ENCODE measurements around the gene PIK3R3.
A peak's percentile ranks its signal among the peaks of the same experiment; 100 is the strongest.

Gene PIK3R3

GRCh38 chr1:46153732-46154131 is 21.3 kb upstream of the PIK3R3 start:
- no peak for DNase-seq

- DNase-seq = no peak
These were observed 20.8 kb upstream of the PIK3R3 start for GRCh38 chr1:46153228-46153627.

DNA sequence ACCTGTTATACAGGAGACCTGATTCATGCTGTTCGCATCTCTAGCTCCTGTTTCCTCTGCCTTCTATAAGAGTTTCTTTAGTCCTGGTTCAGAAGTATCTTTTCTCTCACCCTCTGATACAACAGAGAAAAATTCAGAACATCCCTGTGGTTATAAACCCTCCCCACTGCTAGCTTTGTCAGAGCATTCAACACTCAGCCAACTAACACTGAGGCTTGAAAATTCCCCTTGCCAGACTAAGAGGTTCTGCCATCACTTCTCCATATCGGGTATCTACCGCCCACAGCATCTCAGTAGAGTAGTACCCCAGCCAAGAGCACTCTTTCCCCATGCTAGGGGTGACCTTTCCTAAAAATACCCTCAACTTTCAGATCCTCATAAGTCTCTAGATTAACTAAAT is 19.6 kb upstream of the PIK3R3 start:
- no peak for DNase-seq

DNA sequence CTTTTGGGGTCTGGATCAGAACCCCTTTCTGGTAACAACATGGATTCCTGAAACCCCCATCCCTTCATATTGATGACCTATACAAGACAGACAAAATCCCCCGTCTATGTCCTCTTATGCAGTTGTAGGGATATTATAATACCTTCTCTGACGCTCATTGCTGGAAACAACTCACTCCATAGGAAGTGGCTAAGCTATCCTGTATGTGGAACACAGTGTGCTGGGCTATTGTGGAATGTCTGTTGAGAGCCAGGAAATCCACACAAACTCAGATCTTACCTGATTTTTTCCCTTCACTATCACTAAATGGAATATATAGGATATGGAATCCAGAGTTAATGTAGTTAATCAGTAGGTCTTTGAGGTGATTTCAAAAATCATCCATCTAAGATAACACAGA is 17.7 kb upstream of the PIK3R3 start:
- no peak for DNase-seq

DNA sequence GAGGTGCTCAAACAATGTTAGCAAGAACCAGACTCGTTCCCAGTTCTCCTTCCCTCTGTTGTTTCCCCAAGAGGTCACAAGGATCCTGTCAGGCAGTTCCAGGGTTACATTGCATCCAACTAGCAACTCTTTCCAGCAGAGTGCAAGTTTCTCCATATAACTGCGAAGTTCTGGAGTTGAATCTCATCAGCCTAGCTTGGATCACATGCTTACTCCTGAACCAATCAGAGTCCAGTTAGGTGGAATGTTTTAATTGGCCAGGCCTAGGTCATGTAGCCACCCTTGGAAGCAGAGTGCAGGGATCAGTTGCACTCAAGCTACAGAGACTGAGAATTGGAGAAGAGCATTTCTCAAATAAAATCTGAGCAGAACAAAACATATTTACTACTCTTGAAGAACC is 15.9 kb upstream of the PIK3R3 start:
- no peak for DNase-seq

DNA sequence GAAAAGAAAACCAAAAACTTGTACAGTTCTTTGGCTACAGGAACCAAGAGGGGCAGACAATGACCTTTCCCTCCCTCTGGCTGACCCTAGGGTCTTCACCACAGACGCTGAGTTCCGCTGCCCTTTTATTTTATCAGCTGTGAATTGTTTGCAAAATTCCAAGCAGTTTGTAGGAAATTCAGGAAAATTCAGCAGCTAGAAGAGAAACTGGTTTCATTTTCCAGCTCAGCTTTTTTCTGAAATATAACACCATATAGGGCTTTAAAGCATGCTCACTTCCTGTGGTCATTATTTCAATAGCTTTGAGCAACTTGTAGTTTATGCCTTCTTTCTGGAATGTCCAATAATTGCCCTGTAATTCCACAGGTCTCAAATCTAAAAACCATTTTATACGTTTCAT is 5.5 kb upstream of the PIK3R3 start:
- no peak for DNase-seq

- DNase-seq = no peak
These were observed 4.3 kb upstream of the PIK3R3 start for GRCh38 chr1:46136711-46137110.

DNA sequence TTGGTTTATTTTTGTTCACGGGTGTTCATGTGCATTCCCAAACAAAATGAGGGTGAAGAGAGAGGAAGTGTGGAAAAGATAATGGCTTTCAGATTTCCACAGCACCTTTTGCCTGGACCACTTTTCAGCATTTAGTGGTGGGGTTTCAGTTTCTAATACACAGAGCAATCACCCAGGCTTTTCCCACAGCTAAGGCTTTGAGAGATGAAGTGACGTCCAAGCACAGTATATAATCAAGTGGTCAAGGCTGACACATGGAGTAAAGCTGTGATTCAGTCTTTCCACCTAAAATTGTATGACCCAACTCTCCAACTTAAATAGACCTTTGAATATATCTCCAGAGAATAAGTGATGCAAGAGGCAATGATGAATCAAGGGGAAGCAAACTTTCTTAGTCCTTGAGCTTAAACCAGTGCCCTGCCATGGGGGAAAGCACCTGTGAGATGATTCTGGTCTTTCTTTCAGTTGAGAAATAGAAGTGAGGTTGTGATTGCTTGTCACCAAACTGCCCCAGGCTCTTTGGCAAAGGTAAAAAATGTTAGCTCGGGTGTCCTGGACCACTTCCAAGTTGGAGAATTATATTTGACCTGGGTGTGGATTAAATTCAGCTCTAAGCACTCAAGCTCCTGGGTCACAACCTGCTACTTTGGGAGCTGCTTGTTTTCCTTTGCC is 2.4 kb upstream of the PIK3R3 start:
- DNase-seq = peak; percentile 37

DNA sequence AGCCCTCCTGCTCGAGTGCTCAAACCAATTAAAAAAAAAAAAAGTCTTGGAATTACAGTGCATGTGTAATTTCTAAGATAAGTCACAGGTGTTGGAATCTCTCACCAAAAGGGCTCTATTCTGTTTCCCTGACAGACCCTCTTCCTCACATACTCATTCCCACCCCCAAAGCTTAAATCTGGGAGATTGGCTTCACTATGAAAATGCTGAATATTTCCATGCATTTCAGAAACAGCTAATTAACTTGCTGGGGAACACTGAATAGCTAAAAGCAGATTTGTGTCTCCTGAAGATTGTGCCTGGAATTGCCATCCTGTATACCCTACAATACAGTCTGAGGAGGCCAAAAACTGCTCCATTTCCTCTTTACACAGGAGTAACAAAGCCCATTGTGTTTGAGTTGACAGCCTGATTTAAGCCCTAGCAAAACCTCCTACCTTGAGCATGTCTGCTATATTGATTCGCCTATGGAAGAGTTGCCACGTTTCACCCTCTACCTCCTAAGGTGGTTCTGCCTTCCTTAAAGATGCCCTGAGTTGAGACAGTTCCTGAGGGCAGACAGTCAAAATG is 1.4 kb upstream of the PIK3R3 start:
- DNase-seq = no peak

GRCh38 chr1:46133181-46133658 is 791 bp upstream of the PIK3R3 start:
- DNase-seq = no peak

DNA sequence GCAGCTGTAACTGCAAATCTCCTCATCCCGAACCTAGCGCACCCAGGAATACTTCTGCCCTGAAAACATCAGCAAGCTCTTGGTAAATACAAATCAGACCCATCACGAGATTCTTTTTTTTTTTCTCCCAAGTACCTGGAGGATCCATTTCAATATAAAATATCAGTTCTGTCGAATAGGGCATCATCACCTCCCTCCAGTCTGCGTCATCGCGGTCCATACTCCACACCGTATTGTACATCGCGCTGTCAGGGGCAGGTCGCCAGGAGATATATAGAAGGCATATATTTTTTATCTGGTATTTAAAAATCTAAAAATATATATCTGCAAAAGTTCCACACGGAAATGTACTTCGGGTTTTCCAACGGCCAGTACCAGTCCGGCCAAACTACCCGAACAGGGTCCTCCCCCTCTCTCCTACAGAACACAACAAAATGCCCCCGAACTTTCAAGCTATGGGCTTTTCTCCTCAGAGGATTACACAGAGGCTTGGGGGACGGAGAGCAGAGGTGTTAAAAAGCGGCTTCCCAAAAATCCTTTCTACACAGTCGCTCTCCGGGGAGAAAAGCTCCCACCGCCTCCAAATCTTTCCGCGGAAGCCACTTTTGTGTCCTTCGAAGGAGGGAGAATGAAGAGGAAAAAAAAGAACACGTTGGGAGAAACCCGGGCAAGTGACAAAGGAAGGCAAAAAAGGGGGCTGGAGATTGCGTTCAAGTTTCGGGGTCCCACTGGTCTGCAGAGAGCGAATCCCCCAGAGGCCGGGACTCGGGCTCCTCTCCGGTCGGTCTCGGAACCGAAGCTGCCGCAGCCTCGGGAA is 509 bp downstream of the PIK3R3 start:
- peak; percentile 78 for DNase-seq

- DNase-seq = no peak
These were observed 1.3 kb downstream of the PIK3R3 start for GRCh38 chr1:46131093-46131492.

DNA sequence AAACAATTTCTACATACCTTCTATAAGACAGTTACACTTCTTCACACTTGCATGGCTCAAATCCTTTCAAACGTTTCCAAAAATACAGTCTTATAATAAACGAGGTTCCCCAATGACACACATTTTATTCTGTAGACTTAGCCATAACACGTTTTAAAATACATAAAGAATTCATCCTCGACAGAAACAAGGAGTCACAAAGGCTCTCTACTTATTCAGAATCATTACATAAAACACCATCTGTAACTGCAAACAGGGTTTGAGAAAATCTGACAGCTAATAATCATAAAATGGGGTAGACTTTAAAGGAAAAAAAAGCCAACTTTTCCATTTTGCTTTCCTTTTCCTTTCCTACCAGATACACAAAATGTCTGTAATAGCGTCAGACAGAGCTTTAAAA is 1.8 kb downstream of the PIK3R3 start:
- no peak for DNase-seq

- DNase-seq = no peak
These were observed 2.3 kb downstream of the PIK3R3 start for GRCh38 chr1:46130121-46130520.

DNA sequence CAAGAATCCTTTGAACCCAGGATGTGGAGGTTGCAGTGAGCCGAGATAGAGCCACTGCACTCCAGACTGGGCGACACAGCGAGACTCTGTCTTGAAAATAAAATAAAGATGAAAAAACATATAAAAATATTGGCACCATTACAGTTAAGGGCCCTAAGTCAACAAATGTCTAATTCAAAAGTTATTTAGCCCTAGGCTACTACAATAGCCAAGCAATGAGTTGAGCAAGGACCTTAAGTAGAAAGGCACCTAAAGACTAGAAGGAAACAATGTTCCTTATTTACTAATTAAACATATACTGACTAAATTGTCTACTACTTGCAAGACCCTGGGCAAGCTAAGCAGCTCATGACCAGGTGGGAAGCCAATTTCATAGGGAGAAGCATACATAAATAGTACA is 4.1 kb downstream of the PIK3R3 start:
- DNase-seq = no peak

GRCh38 chr1:46118856-46119255 is 13.6 kb downstream of the PIK3R3 start:
- DNase-seq = no peak

- DNase-seq = no peak
These were observed 14.5 kb downstream of the PIK3R3 start for GRCh38 chr1:46117810-46118494.

DNA sequence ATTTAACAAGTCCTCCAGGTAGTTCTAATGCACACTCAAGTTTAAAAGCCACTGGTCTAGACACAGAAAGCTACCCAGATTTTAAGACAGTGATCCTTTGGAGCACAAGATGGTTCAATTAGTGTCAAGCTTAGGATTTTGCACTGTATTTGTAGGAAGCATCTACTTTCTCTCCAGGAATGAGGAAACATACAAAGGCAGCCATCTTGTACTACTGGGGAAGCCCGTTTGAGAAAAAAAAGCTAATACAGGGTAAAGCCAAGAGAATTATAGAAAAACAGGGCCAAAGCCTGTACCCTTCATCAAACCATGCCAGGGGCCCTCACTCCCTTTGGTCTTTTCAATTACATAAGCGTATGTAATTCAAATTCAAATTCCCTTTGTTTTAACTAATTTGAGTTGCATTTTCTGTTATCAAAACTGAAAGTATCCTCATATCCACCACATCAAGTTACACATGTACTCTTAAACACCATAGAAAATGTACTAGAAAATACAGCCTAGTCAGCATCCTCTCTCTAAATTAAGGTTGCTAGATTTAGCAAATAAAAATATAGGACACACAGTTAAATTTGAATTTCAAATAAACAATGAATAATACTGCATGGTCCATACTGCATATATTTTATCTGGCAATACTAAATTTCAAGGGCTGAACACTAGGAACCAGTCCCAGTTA is 17.4 kb downstream of the PIK3R3 start:
- DNase-seq = no peak

DNA sequence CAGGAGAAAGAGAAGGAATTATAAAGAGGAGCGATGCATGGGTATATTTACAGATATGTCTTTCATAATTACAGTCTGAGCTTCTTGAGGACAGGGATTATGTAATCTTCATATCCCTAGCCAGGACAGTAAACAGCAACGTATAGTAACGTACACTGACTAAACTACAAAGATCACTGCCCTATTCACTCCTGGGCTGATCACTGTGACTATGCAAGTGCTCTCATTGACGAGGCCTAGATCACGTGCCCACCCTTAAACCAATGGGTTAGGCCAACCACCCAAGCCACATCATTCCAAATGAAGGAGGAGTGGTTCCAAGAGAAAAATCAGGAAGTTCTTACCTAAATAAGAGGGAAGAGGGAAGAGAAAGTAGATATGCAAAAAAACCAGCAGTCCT is 18.5 kb downstream of the PIK3R3 start:
- DNase-seq = no peak

- DNase-seq = no peak
These were observed 20.3 kb downstream of the PIK3R3 start for GRCh38 chr1:46112108-46112507.

GRCh38 chr1:46110521-46110920 is 21.9 kb downstream of the PIK3R3 start:
- no peak for DNase-seq

DNA sequence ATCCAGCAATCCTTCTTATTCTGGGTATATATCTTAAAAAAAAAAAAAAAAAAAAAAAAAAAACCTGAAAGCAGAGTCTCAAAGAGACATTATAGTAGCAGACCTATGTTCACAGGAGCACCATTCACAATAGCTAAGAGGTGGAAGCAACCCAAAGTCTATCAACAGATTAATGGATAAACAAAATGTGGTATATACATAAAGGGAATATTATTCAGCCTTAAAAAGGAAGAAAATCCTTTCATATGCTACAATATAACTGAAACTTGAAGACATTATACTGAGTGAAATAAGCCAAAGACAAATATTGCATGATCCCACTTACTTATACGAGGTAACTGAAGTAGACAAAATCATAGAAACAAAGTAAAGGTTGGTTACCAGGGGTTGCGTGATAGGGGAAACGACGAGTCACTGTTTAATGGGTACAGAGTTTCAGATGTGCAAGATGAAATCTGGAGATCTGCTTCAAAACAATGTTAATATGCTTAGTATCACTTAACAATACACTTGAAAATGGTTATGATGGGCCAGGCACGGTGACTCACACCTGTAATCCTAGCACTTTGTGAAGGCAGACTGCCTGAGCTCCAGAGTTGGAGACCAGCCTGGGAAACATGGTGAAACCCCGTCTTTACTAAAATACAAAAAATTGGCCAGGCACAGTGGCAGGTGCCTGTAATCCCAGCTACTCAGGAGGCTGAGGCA is 29.5 kb downstream of the PIK3R3 start:
- no peak for DNase-seq

Data from SHP77 treated with DMSO at 0.1 percent for 48 hours (cell line).